Colon (tissue), 2 donors: Measurements from ENCODE around the gene CENPF.

ENCODE experiments used
- FAIRE-seq: peaks from 2 replicates; lab custom pipeline; 2012; peaks lifted over from hg19 to GRCh38; lab: Jason Lieb, UNC
- donor health status: control.
- donor health status: control.

CENPF gene

DNA sequence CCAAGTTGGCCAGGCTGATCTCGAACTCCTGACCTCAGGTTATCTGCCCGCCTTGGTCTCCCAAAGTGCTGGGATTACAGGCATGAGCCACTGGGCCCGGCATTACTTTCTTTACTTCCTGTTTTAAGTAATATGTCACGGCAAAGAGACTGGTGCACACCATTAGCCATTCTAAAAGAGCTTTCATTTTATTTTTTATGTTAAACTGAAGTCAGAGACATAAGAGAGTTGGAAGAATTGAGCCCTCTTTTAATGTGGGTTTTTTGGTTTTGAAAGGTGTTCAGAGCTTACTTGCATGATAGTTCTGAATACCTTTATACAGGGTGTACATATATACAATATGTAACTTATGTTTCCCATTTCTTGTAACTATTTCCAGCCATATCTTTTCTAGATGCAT is 14.3 kb downstream of the CENPF start:
- FAIRE-seq: no peak

DNA sequence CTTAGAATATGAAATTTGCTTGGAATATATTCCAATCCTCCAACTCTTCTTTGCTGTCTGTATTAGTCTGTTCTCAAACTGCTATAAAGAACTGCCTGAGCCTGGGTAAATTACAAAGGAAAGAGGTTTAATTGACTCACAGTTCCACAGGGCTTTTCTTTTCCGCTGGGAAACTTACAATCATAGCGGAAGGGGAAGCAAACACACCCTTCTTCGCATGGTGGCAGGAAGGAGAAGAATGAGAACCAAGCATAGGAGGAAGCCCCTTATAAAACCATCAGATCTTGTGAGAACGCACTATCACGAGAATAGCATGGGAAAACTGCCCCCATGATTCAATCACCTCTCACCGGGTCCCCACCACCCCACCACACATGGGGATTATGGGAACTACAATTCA is 14.8 kb downstream of the CENPF start:
- FAIRE-seq: no peak

DNA sequence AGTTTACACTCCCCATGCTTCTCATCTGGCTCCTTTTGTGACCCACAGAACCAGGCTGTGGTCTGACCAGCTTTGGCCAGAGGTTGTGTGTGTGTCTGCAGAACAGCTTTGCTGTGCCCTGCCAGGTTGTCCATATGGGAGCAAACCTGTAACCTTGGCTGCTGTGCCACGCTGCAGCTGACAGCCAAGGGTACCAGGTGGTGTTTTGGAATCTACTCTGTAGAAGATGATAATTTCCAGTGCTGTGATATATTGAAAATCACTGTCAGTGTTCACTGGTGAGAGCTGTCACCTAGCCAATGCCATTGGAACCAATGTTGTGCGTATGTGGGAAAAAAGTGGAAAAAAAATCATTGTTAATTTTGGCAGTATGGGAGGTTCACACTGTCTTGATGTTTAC is 18.2 kb downstream of the CENPF start:
- no peak for FAIRE-seq

DNA sequence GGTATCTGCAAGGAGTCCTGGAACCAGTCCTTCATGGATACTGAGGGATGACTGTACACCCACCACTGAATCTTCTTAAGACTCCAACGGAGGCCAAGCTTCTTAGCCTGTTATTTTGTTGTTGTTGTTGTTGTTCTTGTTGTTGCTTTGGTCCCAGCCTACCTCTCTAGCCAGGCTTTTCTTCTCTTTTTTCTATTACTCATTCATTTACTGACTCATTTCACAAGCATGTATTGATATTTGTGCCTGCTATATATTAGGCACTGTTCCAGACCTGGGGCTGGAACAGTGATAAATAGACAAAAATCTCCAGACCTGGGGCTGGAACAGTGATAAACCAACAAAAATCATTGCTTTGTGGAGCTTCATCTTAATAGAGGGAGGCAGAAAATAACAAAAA is 20.4 kb downstream of the CENPF start:
- FAIRE-seq: no peak

DNA sequence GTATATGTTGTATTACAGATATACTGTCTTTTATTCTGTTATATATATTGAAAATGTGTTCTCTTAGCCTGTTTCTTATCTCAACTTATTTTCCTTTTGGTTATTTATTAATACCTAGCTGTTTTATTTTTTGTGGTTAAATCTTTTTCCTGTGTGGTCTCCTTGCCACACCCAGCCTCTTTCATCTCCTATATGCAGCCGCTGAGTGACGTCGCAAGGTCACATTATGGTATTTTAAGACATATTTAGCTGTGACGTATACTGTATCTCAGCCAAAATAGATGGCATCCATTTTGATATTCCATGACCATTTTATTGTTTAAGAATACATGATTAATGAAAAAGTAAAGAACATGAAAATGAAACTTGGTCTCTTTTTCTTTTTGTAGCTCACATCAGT is 29.1 kb downstream of the CENPF start:
- FAIRE-seq: no peak

DNA sequence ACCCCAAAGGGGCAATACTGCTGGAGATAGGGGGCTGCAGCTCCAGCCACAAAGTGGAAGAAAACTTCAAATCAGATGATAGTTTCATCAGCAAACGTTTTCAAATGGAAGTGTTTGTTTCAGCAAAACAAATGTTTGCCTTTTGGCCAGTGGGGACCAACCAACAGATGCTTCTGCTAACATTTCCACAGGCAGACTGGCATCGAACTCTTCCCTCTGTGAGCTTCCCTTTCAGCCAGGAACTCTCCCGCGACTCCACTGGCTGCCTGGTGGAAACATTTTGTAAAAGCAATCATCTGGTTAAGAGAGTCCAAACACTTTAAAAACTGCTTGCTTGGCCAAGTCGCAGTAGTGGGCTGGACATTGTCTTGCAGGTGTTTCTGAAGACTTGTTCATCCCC is 30.7 kb downstream of the CENPF start:
- no peak for FAIRE-seq

DNA sequence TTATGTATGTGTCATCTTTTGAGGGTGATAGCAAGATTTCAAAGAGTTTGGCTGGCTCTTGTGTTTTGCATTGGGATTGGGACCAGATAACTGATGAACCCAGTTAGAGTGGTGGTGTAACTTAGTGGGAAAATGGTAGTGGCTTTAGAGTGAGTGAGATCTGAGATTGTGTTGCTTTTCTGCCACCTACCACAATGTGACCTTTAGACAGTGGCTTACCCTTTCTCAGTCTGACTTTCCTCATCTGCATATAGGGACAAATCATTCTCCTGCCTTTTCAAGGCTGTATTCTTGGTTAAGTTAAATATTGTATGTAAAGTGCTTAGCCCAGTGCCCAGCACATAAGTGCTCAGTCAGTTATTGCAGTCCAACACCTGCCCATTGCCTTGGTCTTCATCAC is 31.3 kb downstream of the CENPF start:
- no peak for FAIRE-seq

DNA sequence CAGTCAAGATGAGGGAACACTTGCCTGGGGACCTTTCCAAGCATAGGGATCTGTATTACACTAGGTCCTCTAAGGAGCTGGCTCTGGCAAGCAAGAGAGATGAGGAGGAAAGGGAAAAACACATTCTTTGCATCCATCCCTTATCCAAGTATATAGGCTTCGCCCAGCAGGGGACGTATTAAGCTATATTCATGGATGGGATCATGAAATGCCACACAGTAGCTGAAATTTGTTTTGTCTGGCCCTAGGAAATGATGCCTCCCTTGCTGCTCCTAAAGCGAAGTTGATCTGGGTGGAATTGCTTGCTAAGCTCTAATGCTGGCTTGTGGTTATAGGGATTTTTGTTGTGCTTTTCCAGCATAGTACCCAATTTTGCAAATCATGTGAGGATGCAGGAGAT is 32.1 kb downstream of the CENPF start:
- FAIRE-seq: no peak

DNA sequence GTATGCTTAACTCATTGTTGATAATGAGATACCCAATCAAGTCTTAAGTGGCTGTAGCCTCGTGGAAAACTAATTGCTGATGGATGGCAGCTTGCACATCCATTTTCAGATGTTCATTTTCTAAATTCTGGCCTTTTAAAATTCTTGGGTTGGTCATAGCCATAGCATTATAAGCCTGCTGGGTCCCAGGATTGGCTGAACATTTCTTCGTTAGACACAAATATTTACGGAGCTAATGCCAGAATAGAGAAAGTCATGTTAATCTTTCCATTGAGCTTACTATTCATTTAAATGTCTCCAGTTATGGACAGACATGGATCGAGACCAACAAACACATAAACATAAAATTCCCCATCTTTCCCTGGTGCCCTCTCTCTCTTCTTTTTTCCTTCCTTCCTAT is 32.5 kb downstream of the CENPF start:
- FAIRE-seq: no peak

DNA sequence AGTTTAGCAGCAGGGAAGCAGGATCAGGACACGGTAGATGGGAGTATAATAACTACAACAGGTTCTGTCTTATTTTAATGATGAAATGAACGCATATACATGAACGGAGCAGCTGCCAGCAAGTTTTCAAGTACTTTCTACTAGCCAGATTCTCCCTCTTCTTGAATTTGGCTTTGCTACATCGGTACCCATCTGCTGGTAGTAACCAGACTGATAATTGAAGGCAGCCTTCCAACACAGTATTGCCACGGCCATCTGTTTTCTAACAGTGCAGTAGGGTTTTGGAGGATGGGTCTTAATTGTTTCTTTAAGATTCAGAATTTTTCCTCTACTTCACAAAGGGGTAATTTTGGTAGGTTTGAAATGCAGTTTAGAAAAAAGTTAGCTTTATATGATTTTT is 33.4 kb downstream of the CENPF start:
- no peak for FAIRE-seq

DNA sequence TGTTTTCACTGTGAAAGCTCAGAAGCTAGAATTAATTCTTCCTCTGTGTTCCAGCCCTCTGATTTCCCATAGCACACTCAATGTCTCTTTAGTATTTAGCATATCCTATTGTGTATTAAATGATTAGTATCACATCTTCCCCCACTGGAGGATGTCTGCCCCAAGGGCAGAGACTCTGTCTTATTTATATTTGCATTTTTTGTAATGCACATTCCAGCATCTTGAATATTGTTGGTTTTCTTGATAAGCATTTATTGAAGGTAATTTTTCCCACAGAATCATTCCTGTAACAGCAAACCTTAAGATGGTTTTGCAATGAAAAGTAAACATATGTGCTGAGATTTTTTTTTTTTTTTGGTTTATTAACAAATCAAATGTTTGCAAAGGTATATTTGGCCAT is 34.1 kb downstream of the CENPF start:
- FAIRE-seq: no peak

DNA sequence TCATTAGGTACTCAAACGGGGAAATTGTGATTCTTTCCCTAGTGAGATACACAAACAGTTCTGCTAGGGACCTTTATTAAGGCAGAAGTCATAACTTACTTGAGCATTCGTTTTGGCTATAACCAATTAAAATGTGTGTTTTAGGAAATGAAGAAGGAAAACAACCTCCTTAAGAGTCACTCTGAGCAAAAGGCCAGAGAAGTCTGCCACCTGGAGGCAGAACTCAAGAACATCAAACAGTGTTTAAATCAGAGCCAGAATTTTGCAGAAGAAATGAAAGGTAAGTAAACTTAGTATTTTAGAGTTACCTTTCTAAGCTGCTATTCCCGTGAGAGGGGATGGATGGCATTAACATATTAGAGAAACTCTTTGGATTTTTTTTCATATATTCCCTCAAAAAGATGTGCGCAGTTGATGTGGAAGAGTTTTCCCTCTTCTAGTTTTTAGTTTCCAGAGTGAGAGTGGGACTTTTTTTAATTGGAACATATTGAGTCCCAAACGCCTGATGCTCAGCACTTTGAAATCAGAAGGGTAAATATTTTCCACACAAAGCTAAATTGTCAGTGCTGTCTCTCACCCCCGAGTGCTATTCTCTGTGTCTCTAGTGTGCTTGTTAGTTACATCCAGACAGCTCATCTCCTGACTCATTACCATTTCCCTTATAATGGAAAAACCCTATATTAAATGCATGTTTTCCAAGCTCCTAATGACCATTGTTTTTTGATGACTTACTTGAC is 34.9 kb downstream of the CENPF start:
- FAIRE-seq: no peak

DNA sequence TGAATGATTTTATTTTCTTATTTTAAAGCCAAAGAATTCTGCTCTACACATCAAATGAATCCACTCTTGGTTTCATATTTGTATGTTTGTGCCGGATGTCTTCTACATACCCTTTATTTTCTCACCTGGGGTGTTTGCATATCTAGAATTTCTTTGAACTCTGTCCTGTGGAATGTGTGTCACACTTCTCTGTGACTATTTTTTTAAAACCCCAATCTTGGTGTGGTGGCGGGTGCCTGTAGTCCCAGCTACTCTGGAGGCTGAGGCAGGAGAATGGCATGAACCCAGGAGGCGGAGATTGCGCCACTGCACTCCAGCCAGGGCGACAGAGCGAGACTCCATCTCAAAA is 35.4 kb downstream of the CENPF start:
- FAIRE-seq: no peak

DNA sequence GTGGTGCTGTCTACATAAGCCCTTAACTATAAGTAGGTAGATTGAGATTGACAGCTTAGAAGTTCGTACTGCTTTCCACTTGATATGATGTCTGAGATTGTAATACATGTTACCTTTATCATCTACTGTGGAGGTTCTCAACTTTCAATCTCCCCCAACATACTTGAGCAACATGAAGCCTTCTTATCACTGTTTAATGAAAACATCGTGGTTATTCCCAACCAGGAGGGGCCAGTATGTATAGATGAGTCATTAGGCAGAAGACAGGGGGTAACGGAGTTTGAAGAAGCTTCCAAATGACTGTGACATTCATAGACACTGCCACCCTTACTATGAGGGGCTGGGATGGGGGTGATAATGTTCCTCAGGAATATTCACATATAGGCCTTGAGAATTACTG is 36.0 kb downstream of the CENPF start:
- FAIRE-seq: no peak

DNA sequence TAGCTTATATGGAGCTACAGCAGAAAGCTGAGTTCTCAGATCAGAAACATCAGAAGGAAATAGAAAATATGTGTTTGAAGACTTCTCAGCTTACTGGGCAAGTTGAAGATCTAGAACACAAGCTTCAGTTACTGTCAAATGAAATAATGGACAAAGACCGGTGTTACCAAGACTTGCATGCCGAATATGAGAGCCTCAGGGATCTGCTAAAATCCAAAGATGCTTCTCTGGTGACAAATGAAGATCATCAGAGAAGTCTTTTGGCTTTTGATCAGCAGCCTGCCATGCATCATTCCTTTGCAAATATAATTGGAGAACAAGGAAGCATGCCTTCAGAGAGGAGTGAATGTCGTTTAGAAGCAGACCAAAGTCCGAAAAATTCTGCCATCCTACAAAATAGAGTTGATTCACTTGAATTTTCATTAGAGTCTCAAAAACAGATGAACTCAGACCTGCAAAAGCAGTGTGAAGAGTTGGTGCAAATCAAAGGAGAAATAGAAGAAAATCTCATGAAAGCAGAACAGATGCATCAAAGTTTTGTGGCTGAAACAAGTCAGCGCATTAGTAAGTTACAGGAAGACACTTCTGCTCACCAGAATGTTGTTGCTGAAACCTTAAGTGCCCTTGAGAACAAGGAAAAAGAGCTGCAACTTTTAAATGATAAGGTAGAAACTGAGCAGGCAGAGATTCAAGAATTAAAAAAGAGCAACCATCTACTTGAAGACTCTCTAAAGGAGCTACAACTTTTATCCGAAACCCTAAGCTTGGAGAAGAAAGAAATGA is 37.6 kb downstream of the CENPF start:
- no peak for FAIRE-seq

DNA sequence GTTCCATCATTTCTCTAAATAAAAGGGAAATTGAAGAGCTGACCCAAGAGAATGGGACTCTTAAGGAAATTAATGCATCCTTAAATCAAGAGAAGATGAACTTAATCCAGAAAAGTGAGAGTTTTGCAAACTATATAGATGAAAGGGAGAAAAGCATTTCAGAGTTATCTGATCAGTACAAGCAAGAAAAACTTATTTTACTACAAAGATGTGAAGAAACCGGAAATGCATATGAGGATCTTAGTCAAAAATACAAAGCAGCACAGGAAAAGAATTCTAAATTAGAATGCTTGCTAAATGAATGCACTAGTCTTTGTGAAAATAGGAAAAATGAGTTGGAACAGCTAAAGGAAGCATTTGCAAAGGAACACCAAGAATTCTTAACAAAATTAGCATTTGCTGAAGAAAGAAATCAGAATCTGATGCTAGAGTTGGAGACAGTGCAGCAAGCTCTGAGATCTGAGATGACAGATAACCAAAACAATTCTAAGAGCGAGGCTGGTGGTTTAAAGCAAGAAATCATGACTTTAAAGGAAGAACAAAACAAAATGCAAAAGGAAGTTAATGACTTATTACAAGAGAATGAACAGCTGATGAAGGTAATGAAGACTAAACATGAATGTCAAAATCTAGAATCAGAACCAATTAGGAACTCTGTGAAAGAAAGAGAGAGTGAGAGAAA is 38.4 kb downstream of the CENPF start:
- FAIRE-seq: no peak

DNA sequence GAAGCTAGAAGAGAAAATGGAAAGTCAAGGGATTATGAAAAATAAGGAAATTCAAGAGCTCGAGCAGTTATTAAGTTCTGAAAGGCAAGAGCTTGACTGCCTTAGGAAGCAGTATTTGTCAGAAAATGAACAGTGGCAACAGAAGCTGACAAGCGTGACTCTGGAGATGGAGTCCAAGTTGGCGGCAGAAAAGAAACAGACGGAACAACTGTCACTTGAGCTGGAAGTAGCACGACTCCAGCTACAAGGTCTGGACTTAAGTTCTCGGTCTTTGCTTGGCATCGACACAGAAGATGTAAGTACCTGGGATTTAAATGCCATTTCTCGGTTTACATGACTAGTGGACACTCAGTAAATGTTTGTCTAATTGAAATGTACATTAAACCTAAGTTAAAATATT is 40.0 kb downstream of the CENPF start:
- no peak for FAIRE-seq

DNA sequence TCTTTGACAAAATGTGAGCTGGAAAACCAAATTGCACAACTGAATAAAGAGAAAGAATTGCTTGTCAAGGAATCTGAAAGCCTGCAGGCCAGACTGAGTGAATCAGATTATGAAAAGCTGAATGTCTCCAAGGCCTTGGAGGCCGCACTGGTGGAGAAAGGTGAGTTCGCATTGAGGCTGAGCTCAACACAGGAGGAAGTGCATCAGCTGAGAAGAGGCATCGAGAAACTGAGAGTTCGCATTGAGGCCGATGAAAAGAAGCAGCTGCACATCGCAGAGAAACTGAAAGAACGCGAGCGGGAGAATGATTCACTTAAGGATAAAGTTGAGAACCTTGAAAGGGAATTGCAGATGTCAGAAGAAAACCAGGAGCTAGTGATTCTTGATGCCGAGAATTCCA is 42.7 kb downstream of the CENPF start:
- FAIRE-seq: no peak

DNA sequence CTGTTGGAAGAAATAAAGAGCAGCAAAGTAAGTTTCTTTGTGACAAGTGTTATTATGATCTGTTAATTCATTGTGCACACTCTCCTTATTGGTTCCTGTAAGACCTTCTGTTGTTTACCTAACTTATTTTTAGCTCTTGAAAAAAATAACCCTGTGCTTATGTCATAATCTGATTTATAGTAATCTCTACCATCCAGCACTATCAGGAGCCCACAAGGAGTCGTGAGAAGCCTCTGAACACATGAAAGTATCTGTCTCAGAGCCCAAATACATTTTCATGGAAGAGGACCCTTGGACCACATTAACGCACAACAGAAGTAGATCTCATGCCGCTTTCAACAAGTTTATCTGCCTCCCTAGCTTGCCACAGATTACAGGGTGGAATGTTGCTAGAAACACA is 45.8 kb downstream of the CENPF start:
- no peak for FAIRE-seq

DNA sequence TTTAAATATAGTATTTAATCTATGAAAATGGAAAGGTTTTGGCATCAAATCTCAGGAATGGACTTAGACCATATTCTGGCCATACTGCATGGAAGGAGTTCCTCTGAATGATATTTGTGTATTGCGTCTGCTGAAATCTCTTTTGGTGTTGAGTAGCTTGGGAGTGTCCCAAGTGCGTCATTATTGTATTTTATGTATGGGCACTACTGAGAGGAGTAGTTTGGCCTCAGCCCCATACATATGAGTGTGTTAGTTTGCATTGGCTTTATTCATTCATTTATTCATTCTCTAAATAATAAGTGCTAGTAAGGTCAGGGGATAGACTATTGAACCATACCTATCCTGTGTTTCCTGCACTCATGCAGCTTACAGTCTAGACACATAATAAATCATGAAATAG is 46.6 kb downstream of the CENPF start:
- no peak for FAIRE-seq

DNA sequence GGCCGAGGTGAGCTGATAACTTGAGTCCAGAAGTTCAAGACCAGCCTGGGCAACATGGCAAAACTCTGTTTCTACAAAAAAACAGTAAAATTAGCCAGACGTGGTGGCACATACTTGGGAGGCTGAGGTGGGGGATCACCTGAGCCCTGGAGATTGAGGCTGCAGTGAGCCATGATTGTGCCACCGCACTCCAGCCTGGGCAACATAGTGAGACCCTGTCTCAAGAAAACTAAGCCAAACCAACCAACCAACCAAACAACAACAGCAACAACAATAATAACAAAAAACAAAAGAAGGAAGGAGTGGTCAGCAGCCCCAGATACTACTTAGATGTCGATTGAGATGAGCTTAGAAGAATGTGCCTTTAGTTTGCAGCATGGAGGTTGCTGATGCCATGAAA is 47.7 kb downstream of the CENPF start:
- no peak for FAIRE-seq

DNA sequence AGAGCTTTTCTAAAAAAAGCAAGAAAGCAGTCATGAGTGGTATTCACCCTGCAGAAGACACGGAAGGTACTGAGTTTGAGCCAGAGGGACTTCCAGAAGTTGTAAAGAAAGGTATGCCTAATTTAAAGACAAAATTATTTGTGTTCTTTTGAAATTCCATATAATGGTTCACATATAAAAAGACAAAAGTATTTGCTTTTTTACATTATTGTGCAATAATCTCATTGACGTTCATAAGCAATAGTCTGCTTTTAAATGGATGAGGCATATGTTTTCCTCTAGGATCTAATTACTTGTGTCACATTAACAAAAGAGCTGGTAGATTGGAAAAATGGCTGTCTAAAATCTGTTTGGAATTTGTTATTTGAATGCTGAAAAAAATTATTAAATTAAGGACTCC is 54.3 kb downstream of the CENPF start:
- no peak for FAIRE-seq

DNA sequence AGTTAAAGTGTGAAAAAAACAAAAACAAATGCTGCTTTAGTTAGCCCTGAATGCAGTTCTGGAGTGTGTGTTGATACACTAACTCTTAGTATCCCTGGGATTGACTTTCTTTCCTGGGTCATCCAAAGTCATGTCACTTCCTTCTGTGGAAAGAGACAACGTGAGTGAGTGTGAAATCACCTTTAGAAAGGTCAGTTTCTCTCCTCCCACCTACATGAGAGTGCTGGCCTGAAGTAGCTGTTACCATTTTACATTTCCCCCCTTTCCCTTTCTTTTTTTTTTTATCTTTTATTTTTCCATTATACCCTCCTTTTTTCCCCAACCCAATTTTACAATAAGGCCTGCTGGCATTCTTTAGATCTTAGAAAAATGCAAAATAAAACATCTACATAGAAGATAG is 55.2 kb downstream of the CENPF start:
- no peak for FAIRE-seq

DNA sequence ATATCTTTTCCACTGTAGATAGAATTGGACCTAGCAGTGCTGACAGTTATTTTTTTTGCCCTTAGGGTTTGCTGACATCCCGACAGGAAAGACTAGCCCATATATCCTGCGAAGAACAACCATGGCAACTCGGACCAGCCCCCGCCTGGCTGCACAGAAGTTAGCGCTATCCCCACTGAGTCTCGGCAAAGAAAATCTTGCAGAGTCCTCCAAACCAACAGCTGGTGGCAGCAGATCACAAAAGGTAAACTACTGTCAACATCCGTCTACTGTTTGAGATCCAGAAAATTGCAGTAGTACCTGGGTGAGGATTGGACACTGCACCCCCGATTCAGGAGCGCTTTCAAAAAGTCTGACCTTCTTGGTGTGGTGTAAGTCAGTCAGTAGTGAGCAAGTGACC is 55.8 kb downstream of the CENPF start:
- no peak for FAIRE-seq
